Sigmoid colon (tissue), 4 donors: ENCODE measurements around the gene HNRNPD.

Experiments
- EP300 ChIP-seq, 4 donors: sonication (generic); formaldehyde crosslinking; IDR thresholded peaks; one replicate each; pipeline ENCODE4 v1.6.1; 2017; ENCODE audit warnings: antibody characterized with exemption in 4 of 4
- POLR2A ChIP-seq, 2 donors: fragments of 450-650 bp; IDR thresholded peaks; one replicate each; pipeline ENCODE4 v1.6.1; 2016; ENCODE audit warnings: antibody characterized with exemption in 2 of 2, mild to moderate bottlenecking in 2 of 2, moderate library complexity in 2 of 2
- TF ChIP-seq, protein P1 (sequence below), 4 experiments: fragments of 450-650 bp in 3 of 4; fragments of 200-600 bp in 1 of 4; IDR thresholded peaks; one replicate each; pipeline ENCODE4 v1.5.1; 2016 to 2019; ENCODE audit warnings: antibody characterized with exemption in 4 of 4, mild to moderate bottlenecking in 3 of 4, moderate library complexity in 2 of 4

DNA sequence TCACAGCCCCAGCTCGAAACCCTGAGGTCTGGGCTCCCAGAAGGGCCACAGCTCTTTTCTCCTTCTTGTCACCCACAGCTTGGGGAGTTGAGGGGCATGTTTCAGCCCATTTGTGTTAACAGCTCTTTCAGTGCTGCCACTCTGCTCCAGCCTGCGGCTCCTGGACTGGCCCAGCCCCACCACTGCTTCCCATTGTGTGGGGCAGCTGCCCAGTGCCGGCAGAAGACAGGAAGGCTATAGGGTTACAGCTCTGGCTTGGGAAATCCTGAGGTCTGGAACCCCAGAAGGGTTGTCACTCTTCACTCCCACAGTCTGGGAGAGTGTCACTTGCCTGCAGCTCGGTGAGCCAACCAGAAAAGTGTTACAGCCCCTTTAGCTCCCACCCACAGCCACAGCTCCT lies 7.0 kb upstream of the HNRNPD start:
- TF ChIP-seq POLR2A (IDR thresholded peaks at IDR 0.05) (no peak), EP300 (IDR thresholded peaks at IDR 0.05) (no peak)
- TF ChIP-seq, protein P1, sequence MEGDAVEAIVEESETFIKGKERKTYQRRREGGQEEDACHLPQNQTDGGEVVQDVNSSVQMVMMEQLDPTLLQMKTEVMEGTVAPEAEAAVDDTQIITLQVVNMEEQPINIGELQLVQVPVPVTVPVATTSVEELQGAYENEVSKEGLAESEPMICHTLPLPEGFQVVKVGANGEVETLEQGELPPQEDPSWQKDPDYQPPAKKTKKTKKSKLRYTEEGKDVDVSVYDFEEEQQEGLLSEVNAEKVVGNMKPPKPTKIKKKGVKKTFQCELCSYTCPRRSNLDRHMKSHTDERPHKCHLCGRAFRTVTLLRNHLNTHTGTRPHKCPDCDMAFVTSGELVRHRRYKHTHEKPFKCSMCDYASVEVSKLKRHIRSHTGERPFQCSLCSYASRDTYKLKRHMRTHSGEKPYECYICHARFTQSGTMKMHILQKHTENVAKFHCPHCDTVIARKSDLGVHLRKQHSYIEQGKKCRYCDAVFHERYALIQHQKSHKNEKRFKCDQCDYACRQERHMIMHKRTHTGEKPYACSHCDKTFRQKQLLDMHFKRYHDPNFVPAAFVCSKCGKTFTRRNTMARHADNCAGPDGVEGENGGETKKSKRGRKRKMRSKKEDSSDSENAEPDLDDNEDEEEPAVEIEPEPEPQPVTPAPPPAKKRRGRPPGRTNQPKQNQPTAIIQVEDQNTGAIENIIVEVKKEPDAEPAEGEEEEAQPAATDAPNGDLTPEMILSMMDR (IDR thresholded peaks at IDR 0.05): no peak
